HUES6 (cell line): ENCODE results near the gene PBX1.

Experiments
- H3K27ac ChIP-seq: 2 replicates; pipeline ENCODE4 v1.7.0; 2013; ENCODE audit warnings: low read depth, mild to moderate bottlenecking, low read length, inconsistent platforms
- H3K27me3 ChIP-seq: 2 replicates; pipeline ENCODE4 v1.6.1; 2013; ENCODE audit warnings: low read length; ENCODE audit not compliant: control insufficient read depth, insufficient read depth
- H3K36me3 ChIP-seq: 2 replicates; pipeline ENCODE4 v1.6.1; 2013; ENCODE audit warnings: low read length; ENCODE audit not compliant: control insufficient read depth, insufficient read depth
- H3K4me1 ChIP-seq: 2 replicates; pipeline ENCODE4 v1.6.1; 2013; ENCODE audit warnings: low read length; ENCODE audit not compliant: control insufficient read depth, insufficient read depth
- H3K4me3 ChIP-seq: 2 replicates; pipeline ENCODE4 v1.5.1; 2013; ENCODE audit warnings: low read depth, low read length
- H3K9ac ChIP-seq: one replicate; pipeline ENCODE4 v1.6.1; 2013; ENCODE audit warnings: mild to moderate bottlenecking, low read length
- H3K9me3 ChIP-seq: 2 replicates; pipeline ENCODE4 v1.6.1; 2013; ENCODE audit warnings: low read depth, low read length; ENCODE audit not compliant: control insufficient read depth, insufficient read depth

PBX1 gene

DNA sequence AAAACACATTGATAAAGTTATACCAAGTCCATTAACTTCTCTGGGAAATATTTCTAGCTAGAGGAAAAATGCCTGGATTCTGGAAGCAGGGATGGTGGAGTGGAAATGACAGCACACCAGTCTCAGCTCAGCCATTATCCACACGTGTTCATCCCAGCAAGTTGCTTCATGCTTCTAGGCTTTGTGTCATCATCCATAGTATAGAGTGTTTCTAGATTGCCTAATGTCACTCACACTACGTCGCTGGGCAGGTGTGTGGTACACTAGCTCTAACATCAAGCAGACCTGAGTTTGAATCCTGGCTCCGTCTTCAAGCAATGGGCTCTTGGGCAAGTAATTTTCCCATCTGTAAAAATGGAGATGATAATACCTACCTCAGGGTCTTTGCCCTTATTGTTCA lies 326.3 kb downstream of the PBX1 start:
- Histone ChIP-seq H3K9me3 (no peaks in the 10 kb centered on the region), H3K27ac (no peak overlapping the region), H3K4me1 (no peaks in the 10 kb centered on the region), H3K9ac (no peak overlapping the region), H3K36me3 (no peaks in the 10 kb centered on the region), H3K27me3 (no peaks in the 10 kb centered on the region), H3K4me3 (no peak overlapping the region)

DNA sequence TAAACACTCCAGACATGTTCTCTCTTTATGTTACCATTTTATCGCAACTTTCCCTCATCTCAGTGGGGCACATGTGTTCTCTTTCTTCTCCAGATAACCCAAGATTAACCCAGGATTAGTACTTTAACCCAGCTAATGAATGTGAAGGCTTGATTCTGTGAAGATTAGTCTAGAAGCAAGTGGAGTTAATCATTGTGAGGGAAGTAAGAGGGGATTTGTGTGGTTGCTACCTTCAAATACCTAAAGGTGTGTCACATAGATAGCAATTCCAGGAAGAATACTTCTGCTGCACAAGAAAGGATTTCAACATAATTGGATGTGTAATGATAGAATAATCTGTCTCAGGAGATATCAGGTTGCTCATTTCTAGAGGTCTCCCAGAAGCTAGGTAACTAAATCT lies 327.1 kb downstream of the PBX1 start:
- no peak overlapping the region for H3K9ac ChIP-seq
- no peaks in the 10 kb centered on the region for H3K9me3 ChIP-seq
- H3K27ac ChIP-seq, result no peak overlapping the region
- no peaks in the 10 kb centered on the region for H3K4me1 ChIP-seq
- no peak overlapping the region for H3K4me3 ChIP-seq
- no peaks in the 10 kb centered on the region for H3K36me3 ChIP-seq
- H3K27me3 ChIP-seq, result no peaks in the 10 kb centered on the region

DNA sequence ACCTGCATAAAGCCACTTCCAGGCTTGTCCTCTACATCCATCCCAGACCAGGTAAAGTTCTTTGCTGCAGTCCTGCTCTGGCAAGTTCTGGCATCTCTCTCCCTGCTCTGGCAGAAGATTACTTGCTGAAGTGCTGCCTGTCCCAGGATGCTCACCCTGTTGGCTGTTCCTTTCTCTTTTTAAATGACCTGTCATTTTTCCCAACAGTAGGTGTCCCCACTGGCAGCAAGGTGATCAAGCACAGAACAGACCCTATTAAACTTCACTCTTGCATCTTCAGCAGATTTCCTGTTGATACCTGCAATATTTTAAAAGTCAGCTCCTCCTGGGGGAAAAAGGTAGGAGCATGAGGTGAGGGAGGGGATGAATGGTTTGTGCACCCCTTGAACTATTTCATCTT lies 332.6 kb downstream of the PBX1 start:
- Histone ChIP-seq H3K9me3 (no peaks in the 10 kb centered on the region), H3K36me3 (no peaks in the 10 kb centered on the region), H3K27me3 (peaks cover 4% of the 10 kb centered on the region; the same call in 1 of the 2 replicates), H3K4me3 (no peak overlapping the region), H3K27ac (no peak overlapping the region), H3K4me1 (no peaks in the 10 kb centered on the region), H3K9ac (no peak overlapping the region)

DNA sequence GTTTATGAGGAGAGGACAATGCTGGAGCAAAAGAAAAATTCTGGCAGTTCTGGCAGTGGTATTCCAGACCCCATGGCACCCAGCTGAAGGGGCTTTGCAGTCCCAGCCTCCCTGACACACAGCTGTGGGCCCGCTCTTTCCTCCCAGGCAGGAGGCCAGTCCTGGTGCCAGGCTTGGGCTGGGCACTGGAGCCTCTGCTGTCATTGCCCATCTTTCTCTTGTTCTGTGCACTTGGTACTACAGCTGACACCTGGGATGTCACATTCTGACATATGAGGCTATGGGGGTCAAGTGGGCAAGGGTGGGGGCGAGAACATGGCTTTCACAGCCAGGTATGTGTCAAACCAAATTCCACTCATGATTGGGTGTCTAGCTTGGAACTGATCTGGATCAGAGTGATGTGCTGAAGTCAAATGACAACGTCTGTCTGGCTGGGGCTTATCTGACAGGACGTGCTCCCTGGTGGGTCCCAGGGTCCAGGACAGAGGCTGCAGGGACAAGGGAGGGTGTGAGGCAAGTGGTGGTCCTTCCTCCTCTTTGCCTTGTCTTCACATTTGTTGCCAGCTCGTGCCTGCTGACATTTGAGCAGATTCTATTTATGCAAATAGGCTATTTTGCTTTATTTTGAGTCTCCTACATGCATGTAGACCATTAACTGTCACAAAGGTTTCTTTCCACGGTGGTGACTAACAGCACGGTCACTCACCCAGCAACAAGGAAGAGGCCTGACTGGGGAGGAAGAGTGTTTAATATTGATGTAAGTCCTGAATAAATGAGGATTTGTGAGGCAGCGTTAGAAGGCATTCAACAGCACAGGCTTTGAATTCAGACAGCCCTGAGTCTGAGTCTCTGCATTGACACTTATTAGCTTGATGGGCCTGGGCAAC lies 336.3 kb downstream of the PBX1 start:
- no peaks in the 10 kb centered on the region for H3K4me1 ChIP-seq

DNA sequence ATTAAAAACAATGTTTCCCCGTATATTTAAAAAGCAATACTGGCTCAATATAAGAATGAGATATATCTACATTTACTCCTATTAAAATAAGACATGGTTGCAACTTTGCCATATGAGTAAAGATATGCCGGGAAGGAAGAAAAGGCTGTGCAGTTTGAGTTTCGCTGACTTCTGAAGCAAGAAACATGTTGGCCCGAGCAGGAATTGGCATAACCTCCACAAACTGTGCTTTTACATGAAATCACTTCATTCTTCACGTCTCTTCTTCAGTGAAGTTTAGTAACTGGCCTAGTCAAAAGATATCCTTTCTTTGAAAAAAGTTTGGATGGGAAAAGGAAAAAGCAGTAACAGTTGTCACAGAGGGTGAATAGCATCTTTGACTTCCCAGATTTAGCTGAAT lies 342.0 kb downstream of the PBX1 start:
- H3K9ac ChIP-seq, result no peak overlapping the region
- H3K27me3 ChIP-seq, result no peaks in the 10 kb centered on the region
- H3K4me1 ChIP-seq, result peaks cover 9% of the 10 kb centered on the region
- no peak overlapping the region for H3K27ac ChIP-seq
- no peak overlapping the region for H3K4me3 ChIP-seq
- H3K36me3 ChIP-seq, result no peaks in the 10 kb centered on the region
- H3K9me3 ChIP-seq, result peaks cover 3% of the 10 kb centered on the region; the same call in 1 of the 2 replicates

More for the DNA sequence above, 336.3 kb downstream of the PBX1 start:
- peaks cover 4% of the 10 kb centered on the region; the same call in 1 of the 2 replicates for H3K27me3 ChIP-seq
- no peak overlapping the region for H3K4me3 ChIP-seq
- H3K36me3 ChIP-seq, result no peaks in the 10 kb centered on the region
- peaks cover 3% of the 10 kb centered on the region; the same call in 1 of the 2 replicates for H3K9me3 ChIP-seq
- no peak overlapping the region for H3K27ac ChIP-seq
- no peak overlapping the region for H3K9ac ChIP-seq
